Subcutaneous abdominal adipose tissue (tissue), 5 donors: ENCODE measurements around the gene ZNF304.
A peak's percentile ranks its signal among the peaks of the same experiment; 100 is the strongest.

Experiments used
- H3K27ac ChIP-seq: one replicate; pipeline ENCODE4 v1.7.0; 2013; ENCODE audit warnings: low read depth, mild to moderate bottlenecking, inconsistent platforms, low read length, moderate library complexity
- H3K27me3 ChIP-seq, 5 donors: one replicate each; pipeline ENCODE4 v1.7.0; 2013; ENCODE audit warnings: low read length in 5 of 5, inconsistent platforms in 1 of 5; ENCODE audit not compliant: control insufficient read depth in 5 of 5, insufficient read depth in 4 of 5
- H3K36me3 ChIP-seq, 5 donors: one replicate each; pipeline ENCODE4 v1.7.0; 2013; ENCODE audit warnings: low read length in 5 of 5; ENCODE audit not compliant: control insufficient read depth in 5 of 5, insufficient read depth in 5 of 5
- H3K4me1 ChIP-seq, 5 donors: one replicate each; pipeline ENCODE4 v1.7.0; 2013; ENCODE audit warnings: low read length in 5 of 5, mild to moderate bottlenecking in 3 of 5, moderate library complexity in 1 of 5; ENCODE audit not compliant: control insufficient read depth in 5 of 5, insufficient read depth in 5 of 5
- H3K4me3 ChIP-seq, 5 donors: one replicate each; pipeline ENCODE4 v1.7.0; 2013; ENCODE audit warnings: low read length in 5 of 5, low read depth in 1 of 5
- H3K9ac ChIP-seq, 5 donors: one replicate each; pipeline ENCODE4 v1.7.0; 2013; ENCODE audit warnings: low read length in 5 of 5, mild to moderate bottlenecking in 4 of 5, moderate library complexity in 3 of 5
- H3K9me3 ChIP-seq, 5 donors: one replicate each; pipeline ENCODE4 v1.7.0; 2013; ENCODE audit warnings: low read length in 5 of 5; ENCODE audit not compliant: control insufficient read depth in 5 of 5
- donor health status: healthy.
- donor health status: healthy.
- donor health status: healthy.
- donor health status: healthy.
- donor health status: healthy.

The ZNF304 gene

DNA sequence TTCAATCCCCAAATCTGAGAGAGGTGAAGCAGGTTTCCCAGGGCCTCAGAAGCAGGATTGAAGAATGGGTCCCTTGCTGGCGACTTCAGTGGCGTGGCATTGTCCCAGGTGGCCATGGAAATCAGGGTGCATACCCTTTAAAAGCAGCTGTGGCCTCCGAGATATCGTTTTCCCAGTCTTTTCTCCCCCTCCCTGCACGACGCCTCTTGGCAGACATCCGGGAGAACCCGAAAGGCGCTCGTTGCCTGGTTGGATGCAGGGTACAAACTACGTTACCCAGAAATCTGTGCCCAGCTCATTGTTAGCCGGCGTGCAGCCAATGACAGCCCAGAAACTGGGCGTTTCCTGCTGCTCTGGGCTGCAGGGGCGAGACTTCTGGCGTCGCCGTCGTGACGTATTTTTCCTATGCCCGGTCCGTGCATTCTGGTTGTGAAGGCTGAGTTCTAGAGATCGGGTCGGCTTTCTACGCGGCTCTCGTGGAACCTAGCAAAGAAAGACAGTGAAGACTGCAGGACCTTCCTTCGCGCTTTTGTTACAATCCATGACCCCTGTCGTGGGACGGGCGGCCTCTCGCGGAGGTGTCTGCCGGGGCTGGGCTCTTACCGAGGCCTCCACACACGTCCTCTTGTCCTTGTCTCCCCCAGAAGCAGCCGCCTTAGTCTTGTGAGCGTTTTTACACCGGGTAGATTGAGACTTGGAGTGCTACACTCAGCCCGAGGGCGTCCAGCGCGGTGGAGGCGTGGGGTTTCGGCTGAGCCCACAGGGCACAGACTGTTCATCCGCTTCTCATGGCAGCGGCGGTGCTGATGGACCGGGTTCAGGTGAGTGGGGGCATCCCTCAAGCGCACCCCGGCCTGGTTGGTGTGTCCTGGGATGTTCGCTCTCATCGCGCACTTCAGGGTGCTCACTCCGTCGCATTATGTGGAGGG is at the start of gene ZNF304:
Gene ZNF304 (plus strand): TSS at position 395 of the 929 bp plus-strand sequence. CDS start 394 bp downstream, at position 789.
- H3K9ac ChIP-seq, result peak within 1 kb of the TSS; percentile 86 to 99 (median 95)
- H3K27ac ChIP-seq, result peak within 1 kb of the TSS; percentile 62
- peaks cover 2 to 27% (median 19%) of the 10 kb centered on the region in 5 donors for H3K9me3 ChIP-seq
- H3K27me3 ChIP-seq, result no peaks in the 10 kb centered on the region
- H3K4me1 ChIP-seq, result peaks cover 3 to 29% (median 27%) of the 10 kb centered on the region in 5 donors
- H3K4me3 ChIP-seq, result peak within 1 kb of the TSS; percentile 87 to 100 (median 97)
- H3K36me3 ChIP-seq, result peaks cover 3 to 33% (median 27%) of the 10 kb centered on the region in 5 donors

- Histone ChIP-seq H3K27ac (peak overlapping the region; percentile 73), H3K36me3 (peaks cover 0 to 17% (median 10%) of the 10 kb centered on the region in 5 donors), H3K4me1 (peaks cover 7 to 15% (median 14%) of the 10 kb centered on the region in 5 donors), H3K9me3 (no peaks in the 10 kb centered on the region), H3K9ac (no peak overlapping the region), H3K27me3 (no peaks in the 10 kb centered on the region), H3K4me3 (peak overlapping the region in 1 of 5 donors; percentile 3)
These were observed 49.0 kb upstream of the ZNF304 start for GRCh38 chr19:57302020-57302465.

- peak overlapping the region; percentile 54 for H3K27ac ChIP-seq
These were observed 48.2 kb upstream of the ZNF304 start for GRCh38 chr19:57302727-57303401.

DNA sequence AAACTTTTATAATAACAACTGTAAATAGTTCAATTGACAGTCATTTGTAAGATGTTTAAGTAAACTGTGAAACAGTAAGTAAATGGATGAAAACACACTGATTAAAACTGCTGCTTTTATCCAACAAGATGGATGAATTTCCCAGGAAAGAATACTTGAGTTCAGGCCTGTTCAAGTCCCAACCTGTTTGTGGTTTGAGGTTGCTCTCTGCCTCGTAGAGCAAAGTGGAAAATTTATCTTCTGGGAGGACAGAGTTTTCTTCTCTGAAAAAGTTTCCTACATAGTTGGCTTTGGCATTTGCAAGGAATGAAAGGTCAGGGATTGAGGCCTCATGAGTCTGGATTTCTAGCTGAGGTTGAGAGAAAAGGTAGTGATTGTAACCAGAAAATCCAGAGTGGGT is 46.0 kb upstream of the ZNF304 start:
- Histone ChIP-seq H3K36me3 (peaks cover 0 to 14% (median 10%) of the 10 kb centered on the region in 5 donors), H3K27me3 (no peaks in the 10 kb centered on the region), H3K9me3 (no peaks in the 10 kb centered on the region), H3K9ac (no peak overlapping the region), H3K4me1 (peaks cover 7 to 15% (median 14%) of the 10 kb centered on the region in 5 donors), H3K4me3 (no peak overlapping the region), H3K27ac (no peak overlapping the region)

More at GRCh38 chr19:57302727-57303401, 48.2 kb upstream of the ZNF304 start:
- Histone ChIP-seq H3K9ac (no peak overlapping the region), H3K4me1 (peaks cover 7 to 15% (median 14%) of the 10 kb centered on the region in 5 donors), H3K9me3 (no peaks in the 10 kb centered on the region), H3K4me3 (no peak overlapping the region), H3K36me3 (peaks cover 0 to 17% (median 10%) of the 10 kb centered on the region in 5 donors), H3K27me3 (no peaks in the 10 kb centered on the region)

DNA sequence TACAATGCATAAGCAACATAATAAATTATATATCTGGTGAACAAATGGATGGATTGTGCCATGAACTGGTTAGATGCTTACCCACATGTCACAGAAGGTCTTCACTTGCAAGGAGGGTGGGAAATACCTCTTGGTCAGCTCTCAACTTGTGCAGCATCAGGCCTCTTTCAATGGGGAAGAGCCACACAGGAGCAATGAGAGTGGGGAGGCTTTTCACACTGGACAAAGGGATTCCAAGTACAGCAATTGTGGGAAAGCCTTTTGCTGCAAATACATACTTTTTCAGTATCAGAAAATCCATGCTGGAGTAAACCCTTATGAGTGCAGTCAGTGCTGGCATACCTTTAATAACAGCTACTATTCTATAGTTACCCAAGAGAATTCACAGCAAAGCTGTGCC is 42.6 kb upstream of the ZNF304 start:
- no peak overlapping the region for H3K9ac ChIP-seq
- H3K36me3 ChIP-seq, result peaks cover 0 to 5% (median 2%) of the 10 kb centered on the region in 5 donors
- H3K4me3 ChIP-seq, result no peak overlapping the region
- no peaks in the 10 kb centered on the region for H3K9me3 ChIP-seq
- no peaks in the 10 kb centered on the region for H3K4me1 ChIP-seq
- no peaks in the 10 kb centered on the region for H3K27me3 ChIP-seq
- H3K27ac ChIP-seq, result no peak overlapping the region

DNA sequence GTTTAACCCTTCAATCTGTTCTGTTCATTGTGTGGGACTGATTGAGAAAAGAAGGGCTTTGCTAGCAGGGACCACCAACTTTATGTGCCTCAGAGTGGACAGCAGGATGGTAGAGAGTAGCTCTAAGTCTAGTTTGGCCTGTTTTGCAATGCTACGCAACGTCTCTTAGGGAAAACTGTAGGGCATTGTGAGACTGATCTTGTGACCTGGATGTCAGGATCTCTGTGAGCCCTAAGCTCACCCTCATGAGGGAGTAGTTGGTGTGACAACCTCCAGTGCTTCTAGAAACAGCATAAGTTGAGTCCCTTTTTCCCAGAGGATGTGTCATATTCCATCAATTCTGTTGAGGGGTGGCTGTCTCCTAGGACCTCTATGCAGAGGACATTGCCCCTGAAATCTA is 40.3 kb upstream of the ZNF304 start:
- Histone ChIP-seq H3K9me3 (no peaks in the 10 kb centered on the region), H3K9ac (no peak overlapping the region), H3K4me1 (no peaks in the 10 kb centered on the region), H3K27ac (no peak overlapping the region), H3K36me3 (no peaks in the 10 kb centered on the region), H3K4me3 (no peak overlapping the region), H3K27me3 (no peaks in the 10 kb centered on the region)

- no peaks in the 10 kb centered on the region for H3K36me3 ChIP-seq
- H3K27ac ChIP-seq, result no peak overlapping the region
- H3K9me3 ChIP-seq, result no peaks in the 10 kb centered on the region
- H3K9ac ChIP-seq, result no peak overlapping the region
- H3K27me3 ChIP-seq, result peaks cover 0 to 4% (median 0%) of the 10 kb centered on the region in 5 donors
- H3K4me3 ChIP-seq, result no peak overlapping the region
- peaks cover 0 to 4% (median 0%) of the 10 kb centered on the region in 5 donors for H3K4me1 ChIP-seq
These were observed 36.9 kb upstream of the ZNF304 start for GRCh38 chr19:57314146-57314545.

DNA sequence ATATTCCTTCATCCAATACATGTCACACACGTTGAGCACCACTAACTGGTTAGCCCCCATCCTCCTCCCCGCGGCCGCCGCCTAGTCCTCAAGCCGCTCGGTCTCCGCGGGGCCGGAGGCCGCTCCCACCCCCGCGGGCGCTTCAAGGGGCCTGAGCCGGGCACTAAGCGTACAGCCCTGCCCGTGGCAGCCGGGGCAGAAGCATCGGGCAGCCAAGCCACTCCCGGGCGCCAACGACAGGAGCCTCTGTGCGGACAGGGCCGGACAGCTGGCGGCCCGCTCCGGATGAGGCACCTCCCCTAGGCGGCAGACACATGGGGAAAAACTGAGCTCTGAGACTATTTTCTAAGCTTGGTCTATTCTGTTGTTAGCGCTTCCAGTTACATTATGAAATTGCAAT is 33.6 kb upstream of the ZNF304 start:
- Histone ChIP-seq H3K9ac (peak overlapping the region in 1 of 5 donors; percentile 30), H3K4me3 (peak overlapping the region in 1 of 5 donors; percentile 26), H3K27me3 (peaks cover 0 to 4% (median 0%) of the 10 kb centered on the region in 5 donors), H3K4me1 (peaks cover 8 to 27% (median 24%) of the 10 kb centered on the region in 5 donors), H3K36me3 (no peaks in the 10 kb centered on the region), H3K27ac (no peak overlapping the region), H3K9me3 (no peaks in the 10 kb centered on the region)

- peak overlapping the region; percentile 86 for H3K27ac ChIP-seq
- H3K9me3 ChIP-seq, result no peaks in the 10 kb centered on the region
- H3K36me3 ChIP-seq, result peaks cover 4 to 16% (median 15%) of the 10 kb centered on the region in 5 donors
- peaks cover 8 to 31% (median 24%) of the 10 kb centered on the region in 5 donors for H3K4me1 ChIP-seq
- H3K27me3 ChIP-seq, result peaks cover 0 to 4% (median 0%) of the 10 kb centered on the region in 5 donors
- H3K4me3 ChIP-seq, result peak overlapping the region; percentile 74 to 94 (median 91)
- peak overlapping the region; percentile 68 to 99 (median 97) for H3K9ac ChIP-seq
These were observed 31.2 kb upstream of the ZNF304 start for GRCh38 chr19:57319869-57320179.
